T1000 (cell line): ENCODE measurements around the gene CTNNA2.

Source experiments
- DNase-seq: peaks from one replicate; lab custom pipeline; 2025; ENCODE audit warnings: mixed read lengths; lab: John Stamatoyannopoulos, UW

The CTNNA2 gene

DNA sequence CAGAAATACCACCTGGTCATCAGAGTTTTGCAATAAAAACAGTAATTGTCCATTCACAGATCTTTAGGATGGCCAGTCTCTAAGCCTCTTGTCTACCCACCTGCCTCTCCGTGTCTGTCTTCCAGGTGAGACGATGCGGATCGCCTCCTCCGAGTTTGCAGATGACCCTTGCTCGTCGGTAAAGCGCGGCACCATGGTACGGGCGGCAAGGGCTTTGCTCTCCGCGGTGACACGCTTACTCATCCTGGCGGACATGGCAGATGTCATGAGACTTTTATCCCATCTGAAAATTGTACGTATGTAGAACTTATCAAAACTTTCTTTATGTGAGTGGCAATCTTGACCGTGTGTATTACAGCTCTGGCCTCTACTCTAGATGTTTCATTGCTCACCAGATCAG is 345.0 kb downstream of the CTNNA2 start:
- DNase-seq, result no peak

- DNase-seq, result no peak
These were observed 347.6 kb downstream of the CTNNA2 start for GRCh38 chr2:79860228-79861058.

DNA sequence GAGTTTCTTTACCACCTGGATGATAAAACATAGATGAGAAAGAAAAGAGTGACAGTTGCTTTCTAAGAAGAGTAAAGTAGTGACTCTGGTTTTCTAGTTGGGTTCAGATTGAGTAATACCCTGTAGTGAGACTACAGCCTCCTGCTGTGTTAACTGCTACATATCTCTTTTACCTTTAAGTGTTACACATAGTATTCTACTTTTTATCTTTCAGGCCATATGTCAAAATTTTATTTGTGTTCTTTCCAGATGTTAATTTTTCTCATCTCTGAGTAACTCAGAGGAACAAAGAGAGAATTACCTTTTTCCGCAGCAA is 348.2 kb downstream of the CTNNA2 start:
- DNase-seq, result no peak

DNA sequence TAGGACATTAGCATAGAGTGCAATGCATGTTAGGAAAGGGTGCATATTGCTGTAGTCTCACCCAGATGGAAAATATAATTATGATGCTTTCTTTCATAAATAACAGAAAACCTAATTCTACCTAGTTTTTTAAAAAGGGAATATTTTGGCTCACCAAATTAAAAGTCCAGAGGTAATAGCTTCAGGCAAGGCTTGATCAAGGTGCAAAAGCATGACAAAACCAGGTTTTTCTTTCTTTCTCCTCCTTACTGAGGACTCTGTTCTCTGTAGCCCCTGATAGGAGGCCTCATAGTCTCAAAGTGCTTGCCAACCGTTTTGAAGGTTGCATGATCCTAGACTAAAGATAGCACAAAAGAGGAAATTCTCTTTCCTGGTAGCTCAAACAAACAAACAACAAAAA is 349.9 kb downstream of the CTNNA2 start:
- no peak for DNase-seq

DNA sequence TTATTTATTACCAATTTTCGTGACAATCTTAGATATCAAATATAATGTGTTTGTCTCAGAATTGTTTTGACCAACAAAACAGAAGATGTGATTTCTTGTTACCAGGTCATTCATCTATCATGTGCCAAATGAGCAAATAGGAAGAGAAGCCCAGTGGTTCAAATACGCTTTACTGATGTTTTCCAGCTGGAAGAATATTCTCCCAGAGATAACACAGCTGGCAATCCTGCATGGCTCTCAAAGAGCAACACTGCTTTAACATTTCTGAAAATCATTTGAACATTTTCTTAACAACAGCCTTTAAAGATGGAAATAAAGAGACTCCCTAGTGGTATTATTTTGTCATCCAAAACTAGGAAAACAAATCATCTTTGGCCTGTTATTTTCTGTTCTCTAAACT is 359.8 kb downstream of the CTNNA2 start:
- no peak for DNase-seq

DNA sequence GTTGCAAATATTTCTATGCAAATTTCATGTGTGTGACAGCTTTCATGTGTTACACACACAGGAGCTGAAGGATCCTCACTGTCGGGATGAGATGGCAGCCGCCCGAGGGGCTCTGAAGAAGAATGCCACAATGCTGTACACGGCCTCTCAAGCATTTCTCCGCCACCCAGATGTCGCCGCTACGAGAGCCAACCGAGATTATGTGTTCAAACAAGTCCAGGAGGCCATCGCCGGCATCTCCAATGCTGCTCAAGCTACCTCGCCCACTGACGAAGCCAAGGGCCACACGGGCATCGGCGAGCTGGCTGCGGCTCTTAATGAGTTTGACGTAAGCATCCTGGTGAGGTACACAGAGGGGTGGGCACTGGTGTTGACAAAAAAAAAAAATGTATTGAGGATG is 361.2 kb downstream of the CTNNA2 start:
- no peak for DNase-seq

DNA sequence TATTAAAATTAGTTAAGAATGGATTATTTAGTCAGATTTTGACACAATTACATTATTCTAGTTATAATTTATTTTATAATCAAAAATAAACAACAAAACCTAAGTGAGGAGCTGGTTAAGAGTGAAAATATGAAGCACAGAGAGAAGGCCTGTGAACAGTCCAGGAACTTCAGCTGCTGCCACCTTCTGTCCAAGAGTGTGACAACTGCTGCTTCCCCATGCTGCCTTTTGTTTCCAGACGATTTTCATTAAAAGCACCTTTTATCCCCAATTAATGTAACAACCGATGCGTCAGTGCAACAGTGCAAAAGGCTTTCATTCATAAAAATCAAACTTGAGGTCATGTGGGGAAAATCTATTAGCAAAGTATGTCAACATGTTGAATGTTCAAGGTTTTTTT is 363.6 kb downstream of the CTNNA2 start:
- no peak for DNase-seq

DNA sequence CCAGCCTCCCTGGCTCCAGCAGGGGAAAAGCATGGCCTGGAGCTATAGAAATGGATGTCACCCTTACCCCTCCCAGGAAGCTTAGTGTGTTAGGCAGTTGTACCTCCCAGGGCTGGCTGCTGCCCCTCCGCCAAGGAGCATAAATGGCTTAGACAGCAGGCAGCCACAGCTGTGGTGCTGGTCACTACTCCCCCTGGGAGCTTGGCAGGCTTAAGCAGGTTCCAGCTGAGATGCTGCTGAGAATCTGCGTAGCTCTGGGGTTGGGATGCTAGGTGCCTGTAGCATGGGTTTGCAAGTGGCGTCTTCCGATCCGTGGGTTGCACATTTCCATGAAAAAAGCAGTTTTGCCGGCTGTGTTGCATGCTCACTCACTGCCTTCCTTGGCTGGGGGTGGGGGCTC is 369.7 kb downstream of the CTNNA2 start:
- DNase-seq, result no peak

DNA sequence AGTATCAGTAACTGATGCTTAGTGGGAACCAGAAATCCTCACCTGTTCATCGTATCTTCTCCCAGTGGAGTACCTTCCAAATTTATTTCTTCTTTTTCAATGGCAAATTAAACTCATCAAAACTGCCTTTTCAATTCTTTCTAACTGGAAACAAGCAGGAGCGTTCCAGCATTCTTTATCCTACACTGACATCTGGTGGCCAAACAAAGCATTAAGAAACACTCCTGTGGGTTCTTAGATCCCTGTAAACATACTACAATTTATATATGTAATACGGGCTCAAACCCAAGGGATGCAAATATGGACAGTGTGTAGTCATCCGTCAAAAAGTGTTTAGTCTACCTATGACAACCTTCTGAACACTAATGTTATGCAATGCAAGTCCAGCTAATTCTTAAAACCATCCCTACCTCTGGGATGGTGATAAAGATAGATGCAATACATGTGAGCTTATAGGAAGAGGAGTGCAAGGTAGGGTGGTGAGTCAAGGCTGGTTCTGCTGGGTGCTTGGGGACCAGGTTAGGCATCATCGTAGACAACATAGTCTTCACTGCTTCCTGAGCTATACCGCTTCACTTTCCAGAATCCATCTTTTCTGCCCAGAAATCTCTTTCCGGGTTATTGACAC is 375.0 kb downstream of the CTNNA2 start:
- peak; percentile 26 for DNase-seq

DNA sequence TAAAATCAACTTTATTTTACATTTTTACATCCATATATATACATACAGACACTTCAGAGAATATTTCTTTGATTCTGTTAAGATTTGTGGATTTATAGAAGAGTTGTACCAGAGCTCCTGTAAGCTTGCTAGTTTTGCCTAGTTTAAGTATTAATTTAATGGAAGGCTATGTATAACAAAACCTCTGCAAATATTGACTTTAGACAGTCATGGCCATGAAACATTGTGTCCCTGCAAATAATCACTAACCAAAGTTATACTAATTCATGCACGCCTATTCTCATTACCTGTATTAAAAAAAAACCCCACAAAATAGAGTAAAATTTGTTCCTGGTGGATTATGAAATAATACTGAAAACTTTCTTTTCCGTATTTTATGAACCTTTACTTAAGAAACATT is 379.3 kb downstream of the CTNNA2 start:
- DNase-seq, result no peak

DNA sequence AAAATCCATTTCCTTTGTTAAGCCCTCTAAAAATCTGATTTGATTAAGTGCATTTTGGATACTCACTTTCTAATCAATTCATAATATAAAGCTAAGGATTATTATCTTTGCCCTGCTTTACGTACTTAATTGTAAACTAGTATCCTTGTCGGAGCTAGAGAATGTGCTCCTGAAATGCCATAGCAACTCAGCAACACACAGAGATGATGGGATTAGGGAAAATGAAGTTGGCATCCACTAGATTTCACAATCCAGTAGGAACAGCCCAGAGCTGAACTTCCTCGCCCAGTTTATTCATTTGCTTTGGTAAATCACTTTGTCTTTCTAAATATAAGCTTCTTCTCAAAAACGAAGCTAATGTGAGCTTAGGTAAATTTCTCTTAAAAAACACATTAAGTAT is 386.3 kb downstream of the CTNNA2 start:
- DNase-seq, result no peak

GRCh38 chr2:79901161-79901560 is 388.3 kb downstream of the CTNNA2 start:
- DNase-seq, result no peak

- no peak for DNase-seq
These were observed 390.6 kb downstream of the CTNNA2 start for GRCh38 chr2:79903222-79904000.

GRCh38 chr2:79906139-79906890 is 393.5 kb downstream of the CTNNA2 start:
- no peak for DNase-seq

GRCh38 chr2:79909521-79909920 is 396.7 kb downstream of the CTNNA2 start:
- DNase-seq, result no peak

DNA sequence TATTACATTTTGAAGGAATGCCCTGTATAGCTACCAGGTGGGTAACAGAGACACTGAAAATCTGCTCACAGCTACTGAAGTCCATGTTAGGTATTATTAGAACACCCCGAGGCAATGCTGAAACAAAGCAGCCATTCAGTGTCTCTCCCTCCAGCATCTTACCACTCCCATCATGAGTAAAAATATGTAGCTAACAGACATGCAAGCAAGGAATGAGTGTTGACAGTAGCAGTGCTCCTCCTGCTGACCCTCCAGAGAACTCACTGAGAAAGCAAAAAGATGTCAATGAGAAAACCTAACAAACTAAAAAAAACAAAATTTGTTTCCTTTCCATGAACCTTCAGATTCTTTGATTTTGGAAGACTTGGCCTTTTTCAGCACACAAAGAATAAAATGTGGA is 397.8 kb downstream of the CTNNA2 start:
- no peak for DNase-seq

- no peak for DNase-seq
These were observed 402.6 kb downstream of the CTNNA2 start for GRCh38 chr2:79915455-79915854.

GRCh38 chr2:79916285-79916684 is 403.4 kb downstream of the CTNNA2 start:
- no peak for DNase-seq

DNA sequence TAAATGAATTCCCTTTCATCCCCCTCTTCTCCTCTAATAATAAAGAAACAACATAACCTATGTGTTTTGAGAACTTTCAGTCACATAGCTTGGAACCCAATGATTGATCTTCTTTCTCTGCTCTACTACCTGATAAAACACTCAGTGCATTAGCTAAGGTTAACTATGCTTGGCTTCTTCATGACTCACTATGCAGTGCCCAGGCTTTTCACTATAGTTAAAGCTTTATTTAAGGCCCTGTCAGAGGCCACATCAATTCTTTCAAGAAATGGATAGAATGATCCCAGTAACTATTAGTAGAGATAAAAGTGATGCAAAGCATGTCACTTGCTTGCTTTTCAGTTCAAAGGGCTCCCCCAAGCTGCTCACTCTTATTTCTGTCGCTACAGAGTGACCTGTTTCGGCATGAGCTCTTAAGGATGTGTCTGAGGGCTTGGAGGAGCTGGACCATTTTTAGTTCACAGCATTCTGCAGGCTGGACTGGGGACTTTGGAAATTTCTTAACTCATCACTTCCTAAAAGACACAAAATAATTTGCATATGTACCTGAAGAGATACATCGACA is 407.7 kb downstream of the CTNNA2 start:
- no peak for DNase-seq

DNA sequence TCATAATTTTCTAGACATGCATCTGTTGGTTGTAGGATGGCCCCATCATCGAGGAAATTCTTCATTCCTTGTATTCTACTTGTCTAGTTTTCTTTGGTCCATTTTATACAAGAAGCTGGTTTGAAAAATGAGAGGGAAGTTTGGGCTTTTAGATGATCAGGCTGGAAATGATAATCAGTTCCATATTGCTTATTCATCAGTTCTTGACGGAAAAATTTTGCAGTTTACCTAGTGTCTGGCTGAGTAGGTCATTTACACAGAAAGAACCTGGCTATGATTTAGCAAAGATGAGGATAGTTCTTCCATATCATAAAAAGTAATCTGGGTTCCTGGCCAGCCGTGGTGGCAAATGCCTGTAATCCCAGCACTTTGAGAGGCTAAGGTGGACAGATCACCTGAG is 416.8 kb downstream of the CTNNA2 start:
- no peak for DNase-seq

GRCh38 chr2:79935046-79935732 is 422.3 kb downstream of the CTNNA2 start:
- DNase-seq, result no peak
